ENCODE measurements around the gene EFCAB5. TPM values are rescaled to one million over a fixed set of nuclear protein-coding genes. Genes with fewer than 3 reads are reported as not detected.
"Not testable (repeated sequence)": the region's sequence is repeated elsewhere in the genome, so short reads cannot be mapped to it uniquely, and the experiment has no call there.

The EFCAB5 gene
- total RNA-seq: under 1 TPM; 0.52 to 0.96 TPM
- 1 to 10 TPM; 1.3 to 2.3 (median 2.0) TPM for polyA plus RNA-seq (ENCODE audit: insufficient read length in 6 of 6)
- long read RNA-seq, donor 1: 0 reads
- long read RNA-seq, donor 2: 0 reads
- long read RNA-seq, donor 3: 0 reads
- long read RNA-seq, donor 4, partial matches to known transcripts: 0 of 1 reads
- long read RNA-seq, donor 4, other reads (novel, unspliced or antisense): 1 of 1 reads
- long read RNA-seq, donor 5: 0 reads
- long read RNA-seq, donor 6: 0 reads
- long read RNA-seq, donor 7: 0 reads
- long read RNA-seq, donor 8: 0 reads
- long read RNA-seq, donor 9: 0 reads
- long read RNA-seq, donor 10: 0 reads
- long read RNA-seq, donor 11: 0 reads
- long read RNA-seq, donor 12: 0 reads

GRCh38 chr17:29941334-29941733, at the start of gene EFCAB5:
TSS of gene EFCAB5 (plus strand) at chr17:29941634. CDS start at chr17:29941797, 163 bp downstream.
- Histone ChIP-seq H3K27me3 (no peaks in the 10 kb centered on the region), H3K4me1 (no peaks in the 10 kb centered on the region), H3K27ac (no peak within 1 kb of the TSS), H3K9me3 (no peaks in the 10 kb centered on the region), H3K36me3 (no peaks in the 10 kb centered on the region), H3K4me3 (no peak within 1 kb of the TSS)
- intact Hi-C loops (cut with DNase I): no loop called here
- DNase-seq (no peak), ATAC-seq (no peak)
- no peak for TF ChIP-seq CTCF (IDR thresholded peaks at IDR 0.05)

GRCh38 chr17:29892201-29892600, 49.2 kb upstream of the EFCAB5 start:
- Histone ChIP-seq H3K4me3 (no peak overlapping the region), H3K27ac (peak overlapping the region in 1 of 2 donors; percentile 48), H3K9me3 (peaks cover 0 to 5% of the 10 kb centered on the region in 2 donors), H3K27me3 (no peaks in the 10 kb centered on the region), H3K36me3 (no peaks in the 10 kb centered on the region), H3K4me1 (peaks cover 0 to 10% of the 10 kb centered on the region in 2 donors)
- DNase-seq (no peak), ATAC-seq (no peak)
- no peak for TF ChIP-seq CTCF (IDR thresholded peaks at IDR 0.05)
- intact Hi-C loops (cut with DNase I): no loop called here

GRCh38 chr17:29897136-29897535, 44.3 kb upstream of the EFCAB5 start:
- H3K4me1 ChIP-seq; H3K9me3 ChIP-seq; DNase-seq; intact Hi-C loops (cut with DNase I); H3K4me3 ChIP-seq; H3K36me3 ChIP-seq; ATAC-seq; H3K27me3 ChIP-seq; H3K27ac ChIP-seq: not testable (repeated sequence)

GRCh38 chr17:29903471-29903870, 38.0 kb upstream of the EFCAB5 start:
- Histone ChIP-seq H3K9me3 (no peaks in the 10 kb centered on the region), H3K27ac (no peak overlapping the region), H3K36me3 (no peaks in the 10 kb centered on the region), H3K4me3 (no peak overlapping the region), H3K4me1 (no peaks in the 10 kb centered on the region), H3K27me3 (no peaks in the 10 kb centered on the region)
- intact Hi-C loops (cut with DNase I): no loop called here
- ATAC-seq (no peak), DNase-seq (no peak)
- no peak for TF ChIP-seq CTCF (IDR thresholded peaks at IDR 0.05)

- H3K4me3 ChIP-seq: no peak overlapping the region
- no peaks in the 10 kb centered on the region for H3K9me3 ChIP-seq
- DNase-seq (no peak), ATAC-seq (no peak)
- intact Hi-C loops (cut with DNase I): no loop called here
- no peaks in the 10 kb centered on the region for H3K36me3 ChIP-seq
- no peak overlapping the region for H3K27ac ChIP-seq
- H3K27me3 ChIP-seq: no peaks in the 10 kb centered on the region
- TF ChIP-seq CTCF (IDR thresholded peaks at IDR 0.05): no peak
- no peaks in the 10 kb centered on the region for H3K4me1 ChIP-seq
Measured at GRCh38 chr17:29905086-29905878, 36.2 kb upstream of the EFCAB5 start.
